IPS-20b (cell line): ENCODE measurements around the gene PCNA.
"Not testable (repeated sequence)": the region's sequence is repeated elsewhere in the genome, so short reads cannot be mapped to it uniquely, and the experiment has no call there.

Source experiments
- H3K27ac ChIP-seq: one replicate; pipeline ENCODE4 v1.5.1; 2013; ENCODE audit warnings: low read length
- H3K27me3 ChIP-seq: 2 replicates; pipeline ENCODE4 v1.6.1; 2013; ENCODE audit warnings: mild to moderate bottlenecking, low read length, inconsistent platforms; ENCODE audit not compliant: insufficient read depth
- H3K36me3 ChIP-seq: 2 replicates; pipeline ENCODE4 v1.6.1; 2013; ENCODE audit warnings: low read depth, mild to moderate bottlenecking, inconsistent platforms, low read length, moderate library complexity; ENCODE audit not compliant: insufficient read depth
- H3K4me1 ChIP-seq: 2 replicates; pipeline ENCODE4 v1.6.1; 2013; ENCODE audit warnings: mild to moderate bottlenecking, control low read depth, inconsistent platforms, low read length, moderate library complexity; ENCODE audit not compliant: insufficient read depth
- H3K4me3 ChIP-seq: 2 replicates; pipeline ENCODE4 v1.5.1; 2013; ENCODE audit warnings: mild to moderate bottlenecking, low read length, inconsistent platforms
- H3K9ac ChIP-seq: 2 replicates; pipeline ENCODE4 v1.6.1; 2013; ENCODE audit warnings: low read depth, mild to moderate bottlenecking, inconsistent platforms, low read length, moderate library complexity
- H3K9me3 ChIP-seq: 2 replicates; pipeline ENCODE4 v1.6.1; 2013; ENCODE audit warnings: mild to moderate bottlenecking, low read depth, low read length, inconsistent platforms; ENCODE audit not compliant: insufficient read depth

Gene PCNA

GRCh38 chr20:5072756-5073659 lies 46.8 kb downstream of the PCNA start:
- Histone ChIP-seq H3K27ac (no peak overlapping the region), H3K4me3 (no peak overlapping the region), H3K9ac (no peak overlapping the region)

GRCh38 chr20:5071942-5072341 lies 47.8 kb downstream of the PCNA start:
- not testable (repeated sequence) for H3K36me3 ChIP-seq, H3K4me3 ChIP-seq, H3K9me3 ChIP-seq, H3K4me1 ChIP-seq, H3K27ac ChIP-seq, H3K9ac ChIP-seq, H3K27me3 ChIP-seq

More at GRCh38 chr20:5072756-5073659, 46.8 kb downstream of the PCNA start:
- Histone ChIP-seq H3K27me3 (no peaks in the 10 kb centered on the region), H3K4me1 (no peaks in the 10 kb centered on the region; the same call in 1 of the 2 replicates), H3K9me3 (no peaks in the 10 kb centered on the region), H3K36me3 (no peaks in the 10 kb centered on the region)

- Histone ChIP-seq H3K9me3 (no peaks in the 10 kb centered on the region), H3K36me3 (no peaks in the 10 kb centered on the region), H3K9ac (no peak overlapping the region), H3K4me1 (no peaks in the 10 kb centered on the region; the same call in 1 of the 2 replicates), H3K27ac (no peak overlapping the region), H3K27me3 (no peaks in the 10 kb centered on the region), H3K4me3 (no peak overlapping the region)
These were observed 49.2 kb downstream of the PCNA start for GRCh38 chr20:5070570-5070969.

GRCh38 chr20:5070081-5070480 lies 49.7 kb downstream of the PCNA start:
- Histone ChIP-seq H3K4me3 (no peak overlapping the region), H3K9ac (no peak overlapping the region), H3K9me3 (no peaks in the 10 kb centered on the region), H3K36me3 (no peaks in the 10 kb centered on the region), H3K27me3 (no peaks in the 10 kb centered on the region), H3K27ac (no peak overlapping the region), H3K4me1 (no peaks in the 10 kb centered on the region; the same call in 1 of the 2 replicates)

- Histone ChIP-seq H3K27ac (no peak overlapping the region), H3K9ac (no peak overlapping the region), H3K36me3 (no peaks in the 10 kb centered on the region), H3K4me3 (no peak overlapping the region), H3K9me3 (no peaks in the 10 kb centered on the region), H3K4me1 (no peaks in the 10 kb centered on the region; the same call in 1 of the 2 replicates), H3K27me3 (no peaks in the 10 kb centered on the region)
These were observed 50.5 kb downstream of the PCNA start for GRCh38 chr20:5069141-5069806.

- H3K27me3 ChIP-seq: no peaks in the 10 kb centered on the region
- H3K36me3 ChIP-seq: no peaks in the 10 kb centered on the region
- no peak overlapping the region for H3K9ac ChIP-seq
- H3K9me3 ChIP-seq: no peaks in the 10 kb centered on the region
- no peak overlapping the region for H3K27ac ChIP-seq
- H3K4me1 ChIP-seq: no peaks in the 10 kb centered on the region; the same call in 1 of the 2 replicates
- H3K4me3 ChIP-seq: no peak overlapping the region
These were observed 51.7 kb downstream of the PCNA start for GRCh38 chr20:5067877-5068645.

GRCh38 chr20:5065879-5066383 lies 53.8 kb downstream of the PCNA start:
- Histone ChIP-seq H3K9ac (no peak overlapping the region), H3K36me3 (no peaks in the 10 kb centered on the region), H3K4me1 (no peaks in the 10 kb centered on the region; the same call in none of the 2 replicates), H3K27ac (no peak overlapping the region), H3K4me3 (no peak overlapping the region), H3K27me3 (no peaks in the 10 kb centered on the region), H3K9me3 (no peaks in the 10 kb centered on the region)

GRCh38 chr20:5065166-5065878 lies 54.4 kb downstream of the PCNA start:
- H3K27me3 ChIP-seq: no peaks in the 10 kb centered on the region
- no peaks in the 10 kb centered on the region for H3K9me3 ChIP-seq
- H3K36me3 ChIP-seq: no peaks in the 10 kb centered on the region
- H3K4me1 ChIP-seq: no peaks in the 10 kb centered on the region; the same call in none of the 2 replicates
- no peak overlapping the region for H3K9ac ChIP-seq
- H3K4me3 ChIP-seq: no peak overlapping the region
- H3K27ac ChIP-seq: no peak overlapping the region
